ENCODE measurements around the gene CHCHD10.

DNA sequence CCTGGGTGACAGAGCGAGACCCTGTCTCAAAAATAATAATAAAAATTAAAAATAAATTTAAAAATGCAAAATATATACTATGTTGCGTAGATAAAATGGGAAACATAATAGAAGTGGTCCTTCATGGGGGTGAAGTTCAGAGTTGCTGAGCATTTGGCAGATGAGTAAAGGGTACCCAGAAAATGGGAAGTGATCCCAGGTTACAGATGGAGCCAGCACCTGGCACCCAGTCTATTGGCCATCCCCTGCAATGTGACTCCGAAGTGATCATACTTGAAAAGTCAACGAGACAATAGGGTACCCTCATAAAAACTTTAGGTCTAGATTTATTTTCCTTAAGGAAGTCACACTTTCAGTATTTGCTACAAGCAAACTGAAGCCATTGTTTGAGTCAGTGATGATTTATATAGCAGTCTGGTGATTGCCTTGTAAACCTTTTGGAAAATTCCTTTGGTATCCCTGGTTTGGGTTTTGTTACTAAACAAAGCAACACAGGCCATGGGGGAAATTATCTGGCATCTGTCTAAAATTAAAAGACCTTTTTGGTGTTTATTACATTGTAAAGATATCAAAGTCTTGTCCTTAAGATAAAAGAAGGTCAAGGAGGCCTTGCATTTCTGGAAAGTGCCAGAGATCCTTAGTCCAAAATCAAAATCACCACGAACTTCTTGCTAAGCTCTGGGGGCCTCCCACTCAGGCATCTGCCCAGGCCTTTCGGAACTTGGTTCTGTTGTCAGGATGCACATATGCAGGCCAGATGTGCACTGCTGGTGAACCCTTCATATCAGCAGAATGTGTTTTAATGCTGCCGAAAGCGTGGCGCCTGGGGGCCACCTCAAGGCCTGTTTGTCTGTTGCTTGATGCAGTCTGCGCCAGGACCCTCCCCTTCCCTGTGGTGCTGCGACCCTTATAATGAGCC, 23.3 kb upstream of the CHCHD10 start:
- TF ChIP-seq POLR2A (IDR thresholded peaks at IDR 0.05; ENCODE audit: low read length) (no peak), GATA1 (IDR thresholded peaks at IDR 0.05; ENCODE audit: low read depth, low read length) (no peak)
